Adipose tissue (tissue), 3 donors: Measurements from ENCODE around the gene SLC9A6. TPM values are rescaled to one million over a fixed set of nuclear protein-coding genes. Genes with fewer than 3 reads are reported as not detected.
"Not testable (repeated sequence)": the region's sequence is repeated elsewhere in the genome, so short reads cannot be mapped to it uniquely, and the experiment has no call there.

Experiments used
- H3K27ac ChIP-seq: one replicate; pipeline ENCODE4 v1.5.1; 2013; ENCODE audit warnings: low read depth, low read length
- WGBS, 3 donors: extraction: QIAGEN DNeasy Blood & Tissue Kit; methylation state at CpG; one replicate each; pipeline ENCODE4 v1.1.7; 2013; 5-methylcytosine and 5-hydroxymethylcytosine counted together
- polyA plus RNA-seq, 3 donors: library from polyadenylated mRNA; stranded (reverse); fragments of 200-250 nt; gene quantifications; one replicate each; pipeline ENCODE4 v1.2.3, GENCODE V29; 2013
- donor health status: healthy with polysubstance abuse.
- donor health status: Bipolar disorder and iron deficiency.
- donor health status: healthy.

Gene SLC9A6
- polyA plus RNA-seq, 3 donors: 3.0 to 6.5 (median 6.0) TPM

DNA sequence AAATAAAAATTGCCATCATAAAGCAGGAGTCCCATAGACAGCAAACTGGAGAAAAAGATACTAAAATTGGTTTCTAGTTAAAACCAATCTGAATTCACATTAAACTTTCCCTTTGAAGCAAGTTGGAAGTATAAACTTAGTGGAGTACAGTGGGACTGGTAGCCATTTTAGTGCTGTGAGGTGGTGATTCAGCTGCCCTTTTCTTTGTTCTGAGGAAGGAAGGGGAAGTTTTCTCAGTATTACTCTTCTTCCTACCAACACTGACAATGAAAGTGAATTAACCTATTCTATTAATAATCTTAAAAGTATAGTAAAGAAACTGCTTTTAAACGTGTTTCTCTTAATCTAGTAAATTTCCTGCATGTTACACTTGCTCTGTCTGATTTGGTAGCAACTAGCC, 36.7 kb downstream of the SLC9A6 start:
- WGBS, 3 donors: 43 to 80% (median 79%) methylated on average over 1 of the region's 1 CpG
- no peak overlapping the region for H3K27ac ChIP-seq

- no peak overlapping the region for H3K27ac ChIP-seq
- 69 to 94% (median 91%) methylated on average over 3 of the region's 3 CpGs for WGBS, 3 donors
Measured at GRCh38 chrX:136025091-136025490, 39.9 kb downstream of the SLC9A6 start.

DNA sequence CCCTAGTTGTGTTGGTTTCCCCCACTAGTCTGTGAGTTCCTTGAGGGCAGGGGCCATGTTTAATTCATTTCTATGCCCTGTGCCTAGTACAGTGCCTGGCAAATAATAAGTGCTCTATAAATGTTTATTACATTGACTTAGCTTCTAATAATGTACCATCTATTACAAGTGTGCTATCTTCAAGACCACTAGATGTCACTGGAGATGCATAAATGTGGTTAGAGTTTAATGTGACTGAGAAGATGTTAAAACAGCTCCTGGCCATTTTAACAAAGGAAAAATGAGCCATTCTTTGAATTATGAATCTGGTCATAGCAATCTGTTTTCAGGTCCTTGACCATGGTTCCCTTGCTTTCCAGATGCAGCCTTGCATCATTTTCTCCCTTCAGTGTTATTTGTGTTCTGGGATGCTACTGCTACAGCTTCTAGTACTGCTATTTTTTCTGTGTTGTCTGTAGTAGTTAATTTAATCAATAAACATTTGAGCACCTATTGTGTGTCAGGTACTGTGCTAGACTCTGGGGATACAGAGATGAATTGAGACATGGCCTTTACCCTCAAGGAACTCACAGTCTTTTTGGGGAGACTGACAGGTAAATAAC, 43.2 kb downstream of the SLC9A6 start:
- no peak overlapping the region for H3K27ac ChIP-seq

DNA sequence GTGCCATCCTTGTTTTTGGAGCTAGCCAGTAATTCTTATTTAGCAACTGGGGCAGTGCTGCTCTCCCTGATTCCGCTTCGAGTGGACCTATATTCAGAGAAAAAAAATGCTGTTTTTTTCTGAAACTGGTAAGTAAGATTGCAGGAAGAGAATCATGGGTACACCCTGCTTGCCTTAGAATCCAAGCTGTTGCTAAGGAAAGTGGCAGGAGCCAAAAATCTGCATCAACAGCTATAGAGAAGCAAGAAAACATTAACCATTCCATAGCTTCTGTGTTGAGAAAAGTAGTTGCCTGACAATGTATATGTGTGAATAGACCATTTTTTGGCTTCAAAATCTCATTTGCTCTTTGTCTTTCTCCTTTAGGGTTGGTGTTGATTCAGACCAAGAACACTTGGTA, 44.5 kb downstream of the SLC9A6 start:
- H3K27ac ChIP-seq: no peak overlapping the region
- 66 to 100% (median 87%) methylated on average over 2 of the region's 2 CpGs for WGBS, 3 donors

GRCh38 chrX:136030303-136031191, 45.3 kb downstream of the SLC9A6 start:
- no peak overlapping the region for H3K27ac ChIP-seq
- WGBS, 3 donors: 42 to 81% (median 51%) methylated on average over 9 of the region's 9 CpGs

- no peak overlapping the region for H3K27ac ChIP-seq
- 70 to 98% (median 94%) methylated on average over 5 of the region's 5 CpGs for WGBS, 3 donors
Measured at GRCh38 chrX:136031626-136032025, 46.4 kb downstream of the SLC9A6 start.

GRCh38 chrX:136032370-136032769, 47.1 kb downstream of the SLC9A6 start:
- 73 to 91% (median 74%) methylated on average over 4 of the region's 4 CpGs for WGBS, 3 donors
- no peak overlapping the region for H3K27ac ChIP-seq

DNA sequence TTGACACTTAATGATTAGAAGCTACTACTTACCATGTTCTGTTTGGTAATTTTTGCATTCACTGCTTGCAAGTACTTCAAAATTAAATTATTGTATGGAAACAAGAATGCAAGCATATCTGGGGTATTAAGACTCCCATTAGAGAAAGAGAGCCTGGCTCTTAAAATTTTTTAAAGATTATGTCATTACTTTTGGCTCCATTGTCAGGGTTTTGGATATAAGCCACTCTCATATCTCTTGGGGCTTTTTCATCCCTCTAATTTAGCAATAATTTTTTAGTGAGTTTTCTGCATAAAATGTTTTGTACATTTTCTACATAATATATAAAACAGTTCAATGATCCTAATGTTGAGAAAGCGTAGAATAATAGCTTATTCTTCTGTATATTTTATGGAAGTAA, 49.4 kb downstream of the SLC9A6 start:
- 73 to 91% (median 74%) methylated on average over 1 of the region's 1 CpG for WGBS, 3 donors
- H3K27ac ChIP-seq: no peak overlapping the region

- no peak overlapping the region for H3K27ac ChIP-seq
- 43 to 75% (median 59%) methylated on average over 1 of the region's 1 CpG for WGBS, 3 donors
Measured at GRCh38 chrX:136035663-136036062, 50.4 kb downstream of the SLC9A6 start.

DNA sequence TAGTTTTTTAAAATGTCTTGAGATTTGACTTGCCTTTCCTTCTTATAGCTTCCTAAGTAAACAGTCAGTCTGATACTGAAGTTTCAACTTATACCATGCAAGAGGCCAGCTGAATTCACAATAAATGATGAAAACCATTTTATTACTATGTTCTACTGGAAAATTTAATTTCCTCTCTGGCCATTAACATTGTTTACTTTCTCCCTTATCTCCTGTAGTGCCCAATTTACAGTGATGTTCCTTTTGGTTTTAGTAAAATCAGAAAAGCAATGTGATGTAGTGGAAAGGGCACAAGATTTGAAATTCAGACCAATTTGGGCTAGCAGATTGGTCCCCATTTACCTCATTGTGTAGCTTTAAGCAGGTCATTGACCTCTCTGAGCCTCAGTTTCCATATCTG, 54.2 kb downstream of the SLC9A6 start:
- no peak overlapping the region for H3K27ac ChIP-seq

DNA sequence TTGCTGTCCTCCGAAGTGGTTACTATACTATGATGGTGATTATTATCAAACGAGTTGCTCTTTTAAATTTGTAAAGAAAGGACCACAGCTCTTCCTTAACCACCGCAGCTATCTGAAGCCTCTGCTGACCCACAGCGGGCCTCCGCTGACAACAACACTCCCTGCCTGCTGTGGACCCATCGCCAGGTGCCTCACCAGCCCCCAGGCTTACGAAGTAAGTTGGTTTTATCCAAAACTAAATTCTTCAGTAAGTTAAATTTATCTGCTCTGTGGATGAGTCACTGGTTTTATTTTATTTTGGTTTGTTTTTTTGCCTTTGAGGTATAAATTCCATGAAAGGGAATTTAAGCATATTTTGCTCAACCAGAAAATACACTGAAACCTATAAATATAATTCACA, 54.7 kb downstream of the SLC9A6 start:
- H3K27ac ChIP-seq: no peak overlapping the region
- WGBS, 3 donors: 78 to 87% (median 85%) methylated on average over 7 of the region's 7 CpGs

DNA sequence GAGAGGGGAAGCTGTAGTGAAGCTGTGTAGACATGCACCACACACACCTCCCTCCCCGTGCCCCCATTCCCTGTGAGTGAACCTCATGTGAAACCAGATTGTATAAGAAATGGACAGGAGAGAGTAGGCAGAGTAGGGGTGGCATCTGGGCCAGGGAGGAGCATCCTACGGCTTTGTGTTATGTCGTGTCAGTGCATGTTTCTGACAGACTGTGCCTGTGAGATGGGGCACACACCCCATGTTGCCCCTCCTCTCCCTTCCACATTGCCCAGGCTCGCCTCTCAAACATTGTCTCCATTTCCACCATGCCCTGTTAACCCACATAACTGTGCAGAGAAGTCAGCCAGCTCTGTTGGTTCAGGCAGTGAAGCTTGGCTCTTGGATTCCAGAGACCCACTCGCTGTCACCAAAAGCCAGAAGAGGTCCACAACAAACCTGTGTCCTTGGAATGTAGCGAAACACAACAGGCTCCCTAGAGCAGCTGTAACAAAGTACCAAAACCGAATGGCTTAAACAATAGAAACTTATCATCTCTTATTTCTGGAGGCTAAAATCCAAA, 56.1 kb downstream of the SLC9A6 start:
- WGBS, 3 donors: 80 to 99% (median 95%) methylated on average over 6 to 7 of the region's 7 CpGs
- H3K27ac ChIP-seq: no peak overlapping the region

GRCh38 chrX:136045008-136045407, 59.8 kb downstream of the SLC9A6 start:
- no peak overlapping the region for H3K27ac ChIP-seq
- 65 to 77% (median 74%) methylated on average over 5 of the region's 5 CpGs for WGBS, 3 donors

- 53 to 68% (median 59%) methylated on average over 13 of the region's 13 CpGs for WGBS, 3 donors
- H3K27ac ChIP-seq: no peak overlapping the region
Measured at GRCh38 chrX:136046295-136047015, 61.2 kb downstream of the SLC9A6 start.

DNA sequence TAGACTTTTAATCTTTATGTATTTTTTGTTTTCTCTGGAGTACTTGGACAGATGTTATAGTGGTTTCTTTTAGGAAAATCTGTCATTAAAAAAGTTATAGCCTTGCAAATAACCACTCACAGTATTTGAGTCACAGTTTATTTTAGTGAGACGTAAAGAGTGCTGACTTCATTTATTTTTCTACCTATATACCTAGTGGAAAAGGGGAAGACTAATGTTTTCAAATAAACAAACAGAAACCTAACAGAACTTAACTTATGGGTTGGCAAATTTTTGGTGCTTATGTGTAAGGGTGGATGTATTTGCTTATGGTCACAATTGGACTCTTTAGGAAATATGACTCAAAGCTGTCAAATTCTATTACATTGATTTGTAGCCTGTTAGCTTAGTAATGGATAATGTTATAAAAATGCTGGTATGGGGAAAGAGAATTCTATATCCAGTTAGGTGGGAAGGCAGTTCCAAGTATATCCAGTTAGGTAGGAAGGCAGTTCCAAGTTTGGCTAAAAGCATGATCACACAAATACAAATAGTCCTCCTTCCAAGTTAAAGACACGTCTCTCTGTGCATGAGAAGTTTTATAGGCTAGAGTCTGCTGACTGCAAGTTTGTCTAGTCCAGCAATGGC, 61.9 kb downstream of the SLC9A6 start:
- 52 to 78% (median 65%) methylated on average over 2 of the region's 2 CpGs for WGBS, 3 donors
- H3K27ac ChIP-seq: no peak overlapping the region

GRCh38 chrX:136047969-136048368, 62.7 kb downstream of the SLC9A6 start:
- 63 to 100% (median 90%) methylated on average over 3 to 4 of the region's 4 CpGs for WGBS, 3 donors
- H3K27ac ChIP-seq: no peak overlapping the region

- H3K27ac ChIP-seq: no peak overlapping the region
- 82 to 95% (median 87%) methylated on average over 1 of the region's 1 CpG for whole genome bisulfite sequencing, 3 donors
Measured at GRCh38 chrX:136048446-136048845, 63.2 kb downstream of the SLC9A6 start.

DNA sequence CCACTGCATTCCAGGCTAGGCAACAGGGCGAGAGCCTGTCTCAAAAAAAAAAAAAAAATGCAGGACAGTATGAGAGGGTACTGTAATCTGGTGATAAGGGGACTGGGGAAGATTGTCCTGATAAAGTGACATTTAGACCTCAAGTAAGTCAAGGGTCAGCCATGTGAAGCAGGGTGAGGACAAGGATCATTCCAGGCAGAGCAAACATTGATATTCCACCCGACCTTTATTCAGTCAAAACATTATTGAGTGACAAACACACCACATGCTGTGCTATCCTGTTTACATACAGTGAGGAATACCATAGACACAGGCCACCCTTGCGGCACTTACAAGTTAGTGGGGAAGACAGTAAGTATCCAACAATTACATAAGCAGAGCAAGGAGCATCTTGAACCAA, 64.4 kb downstream of the SLC9A6 start:
- WGBS, 3 donors: 70 to 89% (median 80%) methylated on average over 3 of the region's 3 CpGs

GRCh38 chrX:136050875-136051274, 65.6 kb downstream of the SLC9A6 start:
- WGBS, 3 donors: 66 to 82% (median 74%) methylated on average over 5 to 6 of the region's 9 CpGs

More for the DNA sequence above, 64.4 kb downstream of the SLC9A6 start:
- H3K27ac ChIP-seq: no peak overlapping the region

More at GRCh38 chrX:136050875-136051274, 65.6 kb downstream of the SLC9A6 start:
- H3K27ac ChIP-seq: not testable (repeated sequence)
